Stimulated activated naive CD8-positive, alpha-beta T cell treated with anti-CD3 and anti-CD28 coated beads, Interleukin-15, Interleukin-2, amounts not matched to agents 100 U/mL and 50 U/mL, for 24 hours (primary cell): ENCODE results near the gene CTAGE15.
"Not testable (repeated sequence)": the region's sequence is repeated elsewhere in the genome, so short reads cannot be mapped to it uniquely, and the experiment has no call there.

Experiments used
- ATAC-seq: fragments of 150-1000 bp; cut with Tn5 transposase; one replicate; pipeline ENCODE4 v1.10.0; 2021
- DNase-seq: peaks from one replicate; pipeline ENCODE4 v3.0.0; 2021

Gene CTAGE15

DNA sequence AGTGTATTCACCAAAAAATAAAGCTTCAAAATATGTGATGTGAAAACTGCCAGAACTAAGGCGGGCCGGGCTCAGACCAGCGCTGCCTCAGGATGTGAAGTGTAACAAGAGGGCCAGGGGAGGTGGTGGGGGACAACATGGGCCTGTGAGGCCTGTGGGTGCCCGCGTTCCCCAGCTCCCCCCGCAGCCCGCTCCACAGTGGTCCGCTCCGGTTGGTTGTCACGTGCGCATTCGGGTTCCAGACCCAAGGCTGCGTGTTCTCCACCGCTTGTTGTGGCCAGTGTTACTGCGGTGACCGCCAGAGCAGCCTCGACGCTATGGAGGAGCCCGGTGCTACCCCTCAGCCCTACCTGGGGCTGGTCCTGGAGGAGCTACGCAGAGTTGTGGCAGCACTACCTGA lies at the start of gene CTAGE15:
Gene CTAGE15 (plus strand): TSS at position 301 of the 400 bp plus-strand sequence. CDS start 17 bp downstream, at position 318.
- ATAC-seq, DNase-seq: not testable (repeated sequence)

DNA sequence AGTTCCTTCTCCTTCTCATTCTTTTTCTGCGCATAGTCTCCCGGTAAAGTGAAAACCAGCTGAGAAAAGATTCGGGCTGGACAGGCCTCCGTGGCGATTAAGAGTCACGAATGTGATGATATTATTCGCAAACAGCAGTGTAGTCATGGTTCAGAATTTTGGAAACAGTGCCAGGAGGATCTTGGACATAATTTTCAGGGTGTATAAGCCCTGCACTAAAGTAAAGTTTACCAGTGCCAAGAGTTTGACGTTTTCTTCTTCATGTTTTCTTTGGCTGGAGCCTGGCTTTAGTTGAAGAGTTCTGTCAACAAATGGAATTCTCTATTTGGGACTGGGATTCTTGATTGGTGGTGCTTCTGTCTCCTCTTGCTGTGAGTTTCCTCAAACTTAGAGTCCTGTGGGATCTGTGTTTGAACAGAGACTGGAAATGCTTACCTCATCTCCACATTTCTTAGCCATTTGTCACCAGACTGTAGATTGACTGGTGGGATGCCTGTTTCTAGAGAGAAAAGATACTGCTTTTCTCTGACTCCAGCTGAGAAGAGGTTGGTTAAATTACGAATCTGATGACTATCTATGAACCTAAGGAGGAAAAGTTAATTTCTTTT lies 49.2 kb upstream of the CTAGE15 start:
- not testable (repeated sequence) for DNase-seq, ATAC-seq

- not testable (repeated sequence) for DNase-seq, ATAC-seq
These were observed 40.3 kb upstream of the CTAGE15 start for GRCh38 chr7:143531169-143531926.

GRCh38 chr7:143531932-143532331 lies 39.7 kb upstream of the CTAGE15 start:
- ATAC-seq, DNase-seq: not testable (repeated sequence)

DNA sequence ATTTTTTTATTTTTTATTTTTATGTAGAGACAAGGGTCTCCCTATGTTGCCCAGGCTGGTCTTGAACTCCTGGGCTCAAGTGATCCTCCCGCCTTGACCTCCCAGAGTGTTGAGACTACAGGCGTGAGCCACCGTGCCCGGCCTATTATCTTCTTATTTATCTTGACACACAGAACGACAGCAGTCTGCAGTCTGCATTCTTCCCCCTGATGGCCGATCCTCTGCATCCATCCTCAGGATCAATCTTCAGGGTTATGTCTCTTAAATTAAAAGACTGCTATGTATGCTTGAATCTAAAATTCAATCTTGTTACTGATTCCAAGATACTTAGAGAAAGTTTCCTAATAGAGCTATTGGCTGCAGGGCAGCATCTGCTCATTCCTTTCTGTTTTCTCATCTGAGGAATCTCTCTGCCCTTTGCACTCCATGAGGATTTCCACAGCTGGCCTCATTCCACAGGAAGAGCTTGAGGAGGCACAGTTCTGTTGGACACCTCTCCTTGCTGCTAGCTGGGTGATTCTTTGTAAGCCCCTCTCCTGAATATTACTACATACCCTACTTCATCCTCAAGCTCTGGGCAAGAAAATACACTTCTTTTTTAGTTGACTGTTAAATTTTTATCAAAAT lies 38.3 kb upstream of the CTAGE15 start:
- ATAC-seq, DNase-seq: not testable (repeated sequence)

DNA sequence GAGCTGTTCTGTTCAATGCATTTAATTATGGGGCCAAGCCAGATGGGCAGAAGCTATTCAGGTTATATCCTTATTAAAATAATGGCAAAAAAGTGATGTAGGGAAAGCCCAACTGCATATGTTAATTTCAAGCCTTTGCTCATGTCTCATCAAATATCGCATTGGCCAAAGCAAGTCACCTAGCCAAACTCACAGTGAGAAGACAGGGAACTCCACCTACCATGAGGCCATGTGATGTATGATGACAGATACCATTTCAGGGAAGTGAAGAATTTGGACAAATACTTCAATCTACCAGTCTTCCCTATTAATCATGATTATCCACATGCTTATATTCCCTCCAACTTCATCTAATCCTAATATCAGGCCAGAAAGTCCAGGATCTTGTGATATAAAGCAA lies 35.2 kb upstream of the CTAGE15 start:
- DNase-seq, ATAC-seq: not testable (repeated sequence)

- not testable (repeated sequence) for DNase-seq, ATAC-seq
These were observed 28.1 kb upstream of the CTAGE15 start for GRCh38 chr7:143543288-143544038.

- ATAC-seq: peak; percentile 36
- not testable (repeated sequence) for DNase-seq
These were observed 15.6 kb upstream of the CTAGE15 start for GRCh38 chr7:143555968-143556367.

- not testable (repeated sequence) for DNase-seq
- ATAC-seq: peak; percentile 49
These were observed 8.3 kb upstream of the CTAGE15 start for GRCh38 chr7:143563306-143563705.

DNA sequence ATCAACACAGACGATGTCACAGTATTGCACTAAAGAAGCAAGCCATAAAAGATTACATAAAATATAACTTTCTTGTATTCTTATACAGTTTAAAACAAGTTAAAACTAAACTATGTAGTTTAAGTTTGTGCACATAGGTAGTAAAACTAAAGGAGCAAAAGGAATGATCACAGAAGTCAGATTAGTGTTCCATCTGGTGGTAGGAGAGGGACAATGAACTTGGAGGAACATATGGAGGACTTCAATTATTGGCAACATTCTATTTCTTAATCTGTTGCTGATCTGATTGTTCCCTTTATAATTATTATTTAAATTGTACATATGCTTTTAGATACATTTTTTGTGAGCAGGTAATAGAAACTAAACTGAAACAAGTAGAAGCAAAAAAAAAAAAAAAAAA lies 5.6 kb upstream of the CTAGE15 start:
- not testable (repeated sequence) for DNase-seq, ATAC-seq

DNA sequence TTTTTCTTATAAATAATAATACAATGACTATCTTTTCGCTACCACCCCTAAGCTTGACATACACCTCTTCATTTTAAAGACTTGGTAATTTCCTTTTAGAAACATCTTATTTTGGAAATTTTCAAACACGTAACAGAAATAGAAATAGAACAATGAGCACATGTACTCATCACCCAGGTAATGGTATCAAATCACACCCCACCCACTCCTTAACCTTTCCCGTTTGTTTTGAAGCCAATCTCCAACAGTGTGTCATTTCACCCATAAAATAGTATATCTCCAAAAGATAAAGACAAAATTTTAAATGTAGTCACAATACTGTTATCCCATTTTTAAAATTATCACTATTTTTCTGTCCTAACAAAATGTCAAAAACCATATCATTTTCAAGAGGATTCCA lies 16.6 kb downstream of the CTAGE15 start:
- peak; percentile 63 for ATAC-seq
- DNase-seq: not testable (repeated sequence)

DNA sequence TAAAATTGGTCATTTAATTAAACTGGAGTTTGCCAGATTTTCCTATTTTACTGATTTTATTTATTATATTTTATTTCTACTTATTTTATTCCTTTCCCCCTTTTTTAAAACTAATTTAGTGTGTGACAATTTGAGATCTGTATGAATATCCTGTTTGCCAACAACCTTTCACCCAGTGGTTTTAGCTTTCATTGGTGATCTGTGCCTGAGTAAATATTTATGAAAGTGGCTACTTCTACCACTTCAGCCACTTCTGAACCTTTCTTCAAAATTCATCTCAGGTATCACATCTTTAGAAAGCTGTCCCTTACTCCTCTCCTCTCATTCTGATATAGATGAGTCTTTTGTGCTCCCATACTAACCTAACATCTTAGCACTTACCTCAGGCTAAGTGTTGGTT lies 18.3 kb downstream of the CTAGE15 start:
- ATAC-seq, DNase-seq: not testable (repeated sequence)

DNA sequence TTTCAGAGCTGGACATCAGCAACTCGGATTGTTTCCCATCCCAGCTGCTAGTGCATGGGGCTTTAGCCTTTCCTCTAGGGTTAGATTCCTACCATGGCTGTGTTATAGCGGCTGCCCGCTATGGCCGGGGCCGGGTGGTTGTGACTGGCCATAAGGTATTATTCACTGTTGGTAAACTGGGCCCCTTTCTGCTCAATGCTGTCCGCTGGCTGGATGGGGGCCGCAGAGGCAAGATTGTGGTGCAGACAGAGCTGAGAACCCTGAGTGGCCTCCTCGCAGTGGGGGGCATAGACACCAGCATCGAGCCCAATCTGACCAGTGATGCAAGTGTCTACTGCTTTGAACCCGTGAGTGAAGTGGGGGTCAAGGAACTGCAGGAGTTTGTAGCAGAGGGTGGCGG lies 26.5 kb downstream of the CTAGE15 start:
- not testable (repeated sequence) for ATAC-seq, DNase-seq

GRCh38 chr7:143603549-143603948 lies 31.9 kb downstream of the CTAGE15 start:
- DNase-seq, ATAC-seq: not testable (repeated sequence)

GRCh38 chr7:143606088-143606487 lies 34.5 kb downstream of the CTAGE15 start:
- ATAC-seq, DNase-seq: not testable (repeated sequence)

DNA sequence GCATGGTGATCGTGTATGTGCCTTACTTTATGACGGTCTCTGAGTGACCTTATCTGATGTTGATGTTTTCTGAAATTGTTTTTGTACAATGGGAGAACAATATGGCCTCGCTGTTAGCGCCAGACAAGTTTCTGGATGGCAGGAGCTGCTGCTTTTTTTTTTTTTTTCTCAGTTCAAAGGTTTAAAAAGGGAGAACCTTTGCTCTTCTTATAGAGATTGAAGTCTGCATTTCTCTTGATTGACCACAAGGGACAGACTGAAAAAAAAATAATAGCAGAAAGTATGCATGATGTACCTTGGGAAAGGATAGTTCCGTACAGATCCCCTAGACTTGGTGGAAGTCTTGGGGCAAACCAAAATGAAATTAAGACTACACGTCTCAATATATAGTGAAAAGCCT lies 43.9 kb downstream of the CTAGE15 start:
- ATAC-seq, DNase-seq: not testable (repeated sequence)

GRCh38 chr7:143617204-143617603 lies 45.6 kb downstream of the CTAGE15 start:
- DNase-seq, ATAC-seq: not testable (repeated sequence)

DNA sequence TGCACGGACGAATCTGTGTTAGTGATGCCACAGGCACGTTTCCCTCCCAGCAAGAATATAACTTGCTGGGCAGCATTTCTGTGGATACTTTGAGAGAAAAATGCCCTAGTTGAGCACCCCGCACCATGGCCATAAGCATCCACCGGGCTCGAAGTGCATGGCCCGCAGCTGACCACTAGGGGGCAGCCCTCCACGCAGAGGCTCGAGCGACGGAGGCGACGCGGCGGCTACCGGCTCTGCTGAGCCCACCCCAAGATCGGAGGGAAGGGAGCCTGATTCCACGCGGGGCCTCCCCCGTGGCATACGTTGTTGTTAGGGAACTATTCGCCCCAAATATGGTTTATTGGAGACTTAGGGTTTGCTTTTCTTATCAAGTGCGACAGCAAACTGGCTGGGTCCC lies 48.5 kb downstream of the CTAGE15 start:
- DNase-seq (peak; percentile 75), ATAC-seq (peak; percentile 35)

DNA sequence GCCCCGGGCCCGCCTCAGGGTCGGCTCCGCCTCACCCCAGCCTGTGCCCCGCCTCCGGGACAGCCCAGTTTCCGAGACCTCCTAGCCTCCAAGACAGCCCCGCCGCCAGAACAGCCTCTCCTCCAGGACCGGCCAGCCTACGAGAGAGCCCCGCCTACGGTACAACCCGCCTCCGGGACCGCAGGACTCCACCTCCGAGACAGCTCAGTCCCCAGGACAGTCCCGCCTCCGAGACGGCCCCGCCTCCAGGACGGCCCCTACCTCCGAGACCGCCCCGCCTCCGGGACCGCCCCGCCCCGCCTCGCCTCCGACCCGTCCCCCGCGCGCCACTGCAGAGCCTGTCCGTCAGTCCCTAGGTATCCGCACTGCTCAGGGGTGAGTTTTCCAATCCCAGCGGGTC lies 49.0 kb downstream of the CTAGE15 start, which contains the start of gene TCAF2:
Gene TCAF2 (plus strand): TSS at position 329 of the 400 bp plus-strand sequence.
- peak; percentile 86 for DNase-seq

GRCh38 chr7:143621175-143621574 lies 49.6 kb downstream of the CTAGE15 start:
- not testable (repeated sequence) for DNase-seq
- peak; percentile 52 for ATAC-seq

More for the DNA sequence above, 49.0 kb downstream of the CTAGE15 start, which contains the start of gene TCAF2:
- peak; percentile 95 for ATAC-seq

- DNase-seq: not testable (repeated sequence)
- peak; percentile 26 for ATAC-seq
These were observed 50.5 kb downstream of the CTAGE15 start for GRCh38 chr7:143622130-143622529.
